ENCODE results near the gene RANBP9.

DNA sequence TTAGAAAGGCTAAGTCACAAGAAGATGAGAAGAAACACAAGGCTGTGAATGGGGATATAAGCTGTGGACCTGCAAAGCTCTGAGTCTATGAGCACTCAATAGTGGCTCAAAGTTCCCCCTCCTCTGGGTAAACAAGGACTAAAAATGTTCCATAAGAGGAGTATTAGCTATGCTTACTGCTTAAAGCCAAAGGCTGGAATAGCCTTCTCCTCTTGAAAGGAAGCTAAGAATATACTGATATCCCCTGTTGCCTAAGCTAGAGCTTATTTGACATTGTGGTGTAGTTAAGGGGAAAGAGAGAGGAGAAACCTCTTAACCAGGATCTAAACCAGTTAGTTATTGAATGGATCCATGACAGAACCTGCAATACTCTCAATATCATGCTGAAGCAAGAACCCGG is 50.7 kb downstream of the RANBP9 start:
- TF ChIP-seq, protein P1, sequence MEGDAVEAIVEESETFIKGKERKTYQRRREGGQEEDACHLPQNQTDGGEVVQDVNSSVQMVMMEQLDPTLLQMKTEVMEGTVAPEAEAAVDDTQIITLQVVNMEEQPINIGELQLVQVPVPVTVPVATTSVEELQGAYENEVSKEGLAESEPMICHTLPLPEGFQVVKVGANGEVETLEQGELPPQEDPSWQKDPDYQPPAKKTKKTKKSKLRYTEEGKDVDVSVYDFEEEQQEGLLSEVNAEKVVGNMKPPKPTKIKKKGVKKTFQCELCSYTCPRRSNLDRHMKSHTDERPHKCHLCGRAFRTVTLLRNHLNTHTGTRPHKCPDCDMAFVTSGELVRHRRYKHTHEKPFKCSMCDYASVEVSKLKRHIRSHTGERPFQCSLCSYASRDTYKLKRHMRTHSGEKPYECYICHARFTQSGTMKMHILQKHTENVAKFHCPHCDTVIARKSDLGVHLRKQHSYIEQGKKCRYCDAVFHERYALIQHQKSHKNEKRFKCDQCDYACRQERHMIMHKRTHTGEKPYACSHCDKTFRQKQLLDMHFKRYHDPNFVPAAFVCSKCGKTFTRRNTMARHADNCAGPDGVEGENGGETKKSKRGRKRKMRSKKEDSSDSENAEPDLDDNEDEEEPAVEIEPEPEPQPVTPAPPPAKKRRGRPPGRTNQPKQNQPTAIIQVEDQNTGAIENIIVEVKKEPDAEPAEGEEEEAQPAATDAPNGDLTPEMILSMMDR (IDR thresholded peaks at IDR 0.05), result no peak
- TF ChIP-seq EP300 (IDR thresholded peaks at IDR 0.05) (no peak), POLR2A (IDR thresholded peaks at IDR 0.05) (no peak)
